ENCODE data around the gene TRAPPC8. TPM values are rescaled to one million over a fixed set of nuclear protein-coding genes. Genes with fewer than 3 reads are reported as not detected.
A peak's percentile ranks its signal among the peaks of the same experiment; 100 is the strongest.

TRAPPC8 gene
- total and polyA plus RNA-seq, 2 of the 13 experiments (the other 11 are each of a cell fraction or from before 2014, with no cell fraction given) = 34.6 to 50.8 TPM

DNA sequence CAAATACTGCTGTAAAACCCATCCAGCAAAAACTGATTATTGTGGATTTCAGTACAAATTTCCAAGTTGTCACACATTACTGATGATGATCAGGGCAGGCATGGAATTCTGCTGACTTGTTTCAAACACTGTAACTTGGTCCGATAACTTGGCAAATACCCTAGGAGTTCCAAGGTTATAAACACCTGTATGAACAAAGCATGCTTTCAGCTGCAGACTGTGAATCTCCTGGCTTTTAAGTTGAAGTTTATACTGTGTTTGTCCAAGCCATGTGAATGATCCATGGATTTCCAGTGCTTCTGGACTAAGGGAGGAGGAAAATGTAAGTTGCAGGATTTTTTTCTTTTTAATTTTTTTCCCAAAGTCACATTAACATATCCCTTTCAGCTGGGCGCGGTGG is 112.2 kb downstream of the TRAPPC8 start (continued):
- TF ChIP-seq, protein P1, sequence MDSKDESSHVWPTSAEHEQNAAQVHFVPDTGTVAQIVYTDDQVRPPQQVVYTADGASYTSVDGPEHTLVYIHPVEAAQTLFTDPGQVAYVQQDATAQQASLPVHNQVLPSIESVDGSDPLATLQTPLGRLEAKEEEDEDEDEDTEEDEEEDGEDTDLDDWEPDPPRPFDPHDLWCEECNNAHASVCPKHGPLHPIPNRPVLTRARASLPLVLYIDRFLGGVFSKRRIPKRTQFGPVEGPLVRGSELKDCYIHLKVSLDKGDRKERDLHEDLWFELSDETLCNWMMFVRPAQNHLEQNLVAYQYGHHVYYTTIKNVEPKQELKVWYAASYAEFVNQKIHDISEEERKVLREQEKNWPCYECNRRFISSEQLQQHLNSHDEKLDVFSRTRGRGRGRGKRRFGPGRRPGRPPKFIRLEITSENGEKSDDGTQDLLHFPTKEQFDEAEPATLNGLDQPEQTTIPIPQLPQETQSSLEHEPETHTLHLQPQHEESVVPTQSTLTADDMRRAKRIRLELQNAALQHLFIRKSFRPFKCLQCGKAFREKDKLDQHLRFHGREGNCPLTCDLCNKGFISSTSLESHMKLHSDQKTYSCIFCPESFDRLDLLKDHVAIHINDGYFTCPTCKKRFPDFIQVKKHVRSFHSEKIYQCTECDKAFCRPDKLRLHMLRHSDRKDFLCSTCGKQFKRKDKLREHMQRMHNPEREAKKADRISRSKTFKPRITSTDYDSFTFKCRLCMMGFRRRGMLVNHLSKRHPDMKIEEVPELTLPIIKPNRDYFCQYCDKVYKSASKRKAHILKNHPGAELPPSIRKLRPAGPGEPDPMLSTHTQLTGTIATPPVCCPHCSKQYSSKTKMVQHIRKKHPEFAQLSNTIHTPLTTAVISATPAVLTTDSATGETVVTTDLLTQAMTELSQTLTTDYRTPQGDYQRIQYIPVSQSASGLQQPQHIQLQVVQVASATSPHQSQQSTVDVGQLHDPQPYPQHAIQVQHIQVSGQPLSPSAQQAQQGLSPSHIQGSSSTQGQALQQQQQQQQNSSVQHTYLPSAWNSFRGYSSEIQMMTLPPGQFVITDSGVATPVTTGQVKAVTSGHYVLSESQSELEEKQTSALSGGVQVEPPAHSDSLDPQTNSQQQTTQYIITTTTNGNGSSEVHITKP (CRISPR knock-in tag; IDR thresholded peaks at IDR 0.05; ENCODE audit: low read depth) = no peak
- TF ChIP-seq, protein P2, sequence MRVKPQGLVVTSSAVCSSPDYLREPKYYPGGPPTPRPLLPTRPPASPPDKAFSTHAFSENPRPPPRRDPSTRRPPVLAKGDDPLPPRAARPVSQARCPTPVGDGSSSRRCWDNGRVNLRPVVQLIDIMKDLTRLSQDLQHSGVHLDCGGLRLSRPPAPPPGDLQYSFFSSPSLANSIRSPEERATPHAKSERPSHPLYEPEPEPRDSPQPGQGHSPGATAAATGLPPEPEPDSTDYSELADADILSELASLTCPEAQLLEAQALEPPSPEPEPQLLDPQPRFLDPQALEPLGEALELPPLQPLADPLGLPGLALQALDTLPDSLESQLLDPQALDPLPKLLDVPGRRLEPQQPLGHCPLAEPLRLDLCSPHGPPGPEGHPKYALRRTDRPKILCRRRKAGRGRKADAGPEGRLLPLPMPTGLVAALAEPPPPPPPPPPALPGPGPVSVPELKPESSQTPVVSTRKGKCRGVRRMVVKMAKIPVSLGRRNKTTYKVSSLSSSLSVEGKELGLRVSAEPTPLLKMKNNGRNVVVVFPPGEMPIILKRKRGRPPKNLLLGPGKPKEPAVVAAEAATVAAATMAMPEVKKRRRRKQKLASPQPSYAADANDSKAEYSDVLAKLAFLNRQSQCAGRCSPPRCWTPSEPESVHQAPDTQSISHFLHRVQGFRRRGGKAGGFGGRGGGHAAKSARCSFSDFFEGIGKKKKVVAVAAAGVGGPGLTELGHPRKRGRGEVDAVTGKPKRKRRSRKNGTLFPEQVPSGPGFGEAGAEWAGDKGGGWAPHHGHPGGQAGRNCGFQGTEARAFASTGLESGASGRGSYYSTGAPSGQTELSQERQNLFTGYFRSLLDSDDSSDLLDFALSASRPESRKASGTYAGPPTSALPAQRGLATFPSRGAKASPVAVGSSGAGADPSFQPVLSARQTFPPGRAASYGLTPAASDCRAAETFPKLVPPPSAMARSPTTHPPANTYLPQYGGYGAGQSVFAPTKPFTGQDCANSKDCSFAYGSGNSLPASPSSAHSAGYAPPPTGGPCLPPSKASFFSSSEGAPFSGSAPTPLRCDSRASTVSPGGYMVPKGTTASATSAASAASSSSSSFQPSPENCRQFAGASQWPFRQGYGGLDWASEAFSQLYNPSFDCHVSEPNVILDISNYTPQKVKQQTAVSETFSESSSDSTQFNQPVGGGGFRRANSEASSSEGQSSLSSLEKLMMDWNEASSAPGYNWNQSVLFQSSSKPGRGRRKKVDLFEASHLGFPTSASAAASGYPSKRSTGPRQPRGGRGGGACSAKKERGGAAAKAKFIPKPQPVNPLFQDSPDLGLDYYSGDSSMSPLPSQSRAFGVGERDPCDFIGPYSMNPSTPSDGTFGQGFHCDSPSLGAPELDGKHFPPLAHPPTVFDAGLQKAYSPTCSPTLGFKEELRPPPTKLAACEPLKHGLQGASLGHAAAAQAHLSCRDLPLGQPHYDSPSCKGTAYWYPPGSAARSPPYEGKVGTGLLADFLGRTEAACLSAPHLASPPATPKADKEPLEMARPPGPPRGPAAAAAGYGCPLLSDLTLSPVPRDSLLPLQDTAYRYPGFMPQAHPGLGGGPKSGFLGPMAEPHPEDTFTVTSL (CRISPR knock-in tag; IDR thresholded peaks at IDR 0.05; ENCODE audit: borderline replicate concordance) = peak; percentile 83; the same call in 1 of the 2 replicates
- TF ChIP-seq ZC3H4 (CRISPR knock-in tag; IDR thresholded peaks at IDR 0.05; ENCODE audit: borderline replicate concordance) (no peak), ZBTB42 (CRISPR knock-in tag; IDR thresholded peaks at IDR 0.05) (no peak), GATAD2A (CRISPR knock-in tag; IDR thresholded peaks at IDR 0.05) (peak; percentile 56), EP300 (IDR thresholded peaks at IDR 0.05; ENCODE audit: low read depth in 2 of 2, low read length in 2 of 2) (peak in 1 of 2 experiments; percentile 67; a peak in 2 of 4 replicates), EP300 (CRISPR knock-in tag; IDR thresholded peaks at IDR 0.05; ENCODE audit: borderline replicate concordance) (no peak)
- TF ChIP-seq, protein P3, sequence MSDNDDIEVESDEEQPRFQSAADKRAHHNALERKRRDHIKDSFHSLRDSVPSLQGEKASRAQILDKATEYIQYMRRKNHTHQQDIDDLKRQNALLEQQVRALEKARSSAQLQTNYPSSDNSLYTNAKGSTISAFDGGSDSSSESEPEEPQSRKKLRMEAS (IDR thresholded peaks at IDR 0.05) = peak; percentile 67
- TF ChIP-seq, protein P4, sequence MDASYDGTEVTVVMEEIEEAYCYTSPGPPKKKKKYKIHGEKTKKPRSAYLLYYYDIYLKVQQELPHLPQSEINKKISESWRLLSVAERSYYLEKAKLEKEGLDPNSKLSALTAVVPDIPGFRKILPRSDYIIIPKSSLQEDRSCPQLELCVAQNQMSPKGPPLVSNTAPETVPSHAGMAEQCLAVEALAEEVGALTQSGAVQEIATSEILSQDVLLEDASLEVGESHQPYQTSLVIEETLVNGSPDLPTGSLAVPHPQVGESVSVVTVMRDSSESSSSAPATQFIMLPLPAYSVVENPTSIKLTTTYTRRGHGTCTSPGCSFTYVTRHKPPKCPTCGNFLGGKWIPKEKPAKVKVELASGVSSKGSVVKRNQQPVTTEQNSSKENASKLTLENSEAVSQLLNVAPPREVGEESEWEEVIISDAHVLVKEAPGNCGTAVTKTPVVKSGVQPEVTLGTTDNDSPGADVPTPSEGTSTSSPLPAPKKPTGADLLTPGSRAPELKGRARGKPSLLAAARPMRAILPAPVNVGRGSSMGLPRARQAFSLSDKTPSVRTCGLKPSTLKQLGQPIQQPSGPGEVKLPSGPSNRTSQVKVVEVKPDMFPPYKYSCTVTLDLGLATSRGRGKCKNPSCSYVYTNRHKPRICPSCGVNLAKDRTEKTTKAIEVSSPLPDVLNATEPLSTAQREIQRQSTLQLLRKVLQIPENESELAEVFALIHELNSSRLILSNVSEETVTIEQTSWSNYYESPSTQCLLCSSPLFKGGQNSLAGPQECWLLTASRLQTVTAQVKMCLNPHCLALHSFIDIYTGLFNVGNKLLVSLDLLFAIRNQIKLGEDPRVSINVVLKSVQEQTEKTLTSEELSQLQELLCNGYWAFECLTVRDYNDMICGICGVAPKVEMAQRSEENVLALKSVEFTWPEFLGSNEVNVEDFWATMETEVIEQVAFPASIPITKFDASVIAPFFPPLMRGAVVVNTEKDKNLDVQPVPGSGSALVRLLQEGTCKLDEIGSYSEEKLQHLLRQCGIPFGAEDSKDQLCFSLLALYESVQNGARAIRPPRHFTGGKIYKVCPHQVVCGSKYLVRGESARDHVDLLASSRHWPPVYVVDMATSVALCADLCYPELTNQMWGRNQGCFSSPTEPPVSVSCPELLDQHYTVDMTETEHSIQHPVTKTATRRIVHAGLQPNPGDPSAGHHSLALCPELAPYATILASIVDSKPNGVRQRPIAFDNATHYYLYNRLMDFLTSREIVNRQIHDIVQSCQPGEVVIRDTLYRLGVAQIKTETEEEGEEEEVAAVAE (CRISPR knock-in tag; IDR thresholded peaks at IDR 0.05; ENCODE audit: borderline replicate concordance) = no peak
- TF ChIP-seq, protein P5, sequence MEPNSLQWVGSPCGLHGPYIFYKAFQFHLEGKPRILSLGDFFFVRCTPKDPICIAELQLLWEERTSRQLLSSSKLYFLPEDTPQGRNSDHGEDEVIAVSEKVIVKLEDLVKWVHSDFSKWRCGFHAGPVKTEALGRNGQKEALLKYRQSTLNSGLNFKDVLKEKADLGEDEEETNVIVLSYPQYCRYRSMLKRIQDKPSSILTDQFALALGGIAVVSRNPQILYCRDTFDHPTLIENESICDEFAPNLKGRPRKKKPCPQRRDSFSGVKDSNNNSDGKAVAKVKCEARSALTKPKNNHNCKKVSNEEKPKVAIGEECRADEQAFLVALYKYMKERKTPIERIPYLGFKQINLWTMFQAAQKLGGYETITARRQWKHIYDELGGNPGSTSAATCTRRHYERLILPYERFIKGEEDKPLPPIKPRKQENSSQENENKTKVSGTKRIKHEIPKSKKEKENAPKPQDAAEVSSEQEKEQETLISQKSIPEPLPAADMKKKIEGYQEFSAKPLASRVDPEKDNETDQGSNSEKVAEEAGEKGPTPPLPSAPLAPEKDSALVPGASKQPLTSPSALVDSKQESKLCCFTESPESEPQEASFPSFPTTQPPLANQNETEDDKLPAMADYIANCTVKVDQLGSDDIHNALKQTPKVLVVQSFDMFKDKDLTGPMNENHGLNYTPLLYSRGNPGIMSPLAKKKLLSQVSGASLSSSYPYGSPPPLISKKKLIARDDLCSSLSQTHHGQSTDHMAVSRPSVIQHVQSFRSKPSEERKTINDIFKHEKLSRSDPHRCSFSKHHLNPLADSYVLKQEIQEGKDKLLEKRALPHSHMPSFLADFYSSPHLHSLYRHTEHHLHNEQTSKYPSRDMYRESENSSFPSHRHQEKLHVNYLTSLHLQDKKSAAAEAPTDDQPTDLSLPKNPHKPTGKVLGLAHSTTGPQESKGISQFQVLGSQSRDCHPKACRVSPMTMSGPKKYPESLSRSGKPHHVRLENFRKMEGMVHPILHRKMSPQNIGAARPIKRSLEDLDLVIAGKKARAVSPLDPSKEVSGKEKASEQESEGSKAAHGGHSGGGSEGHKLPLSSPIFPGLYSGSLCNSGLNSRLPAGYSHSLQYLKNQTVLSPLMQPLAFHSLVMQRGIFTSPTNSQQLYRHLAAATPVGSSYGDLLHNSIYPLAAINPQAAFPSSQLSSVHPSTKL (CRISPR knock-in tag; IDR thresholded peaks at IDR 0.05) = peak; percentile 81
